HG03432 (cell line): ENCODE results near the gene DCC.
"Not testable (repeated sequence)": the region's sequence is repeated elsewhere in the genome, so short reads cannot be mapped to it uniquely, and the experiment has no call there.

Experiments used
- ATAC-seq: cut with Tn5 transposase; IDR thresholded peaks from one replicate; pipeline ENCODE4 v1.9.1; 2021; ENCODE audit warnings: mild to moderate bottlenecking, moderate library complexity; ENCODE audit not compliant: unreplicated experiment

The DCC gene

GRCh38 chr18:52345428-52345827 lies 5.4 kb downstream of the DCC start:
- no peak for ATAC-seq

DNA sequence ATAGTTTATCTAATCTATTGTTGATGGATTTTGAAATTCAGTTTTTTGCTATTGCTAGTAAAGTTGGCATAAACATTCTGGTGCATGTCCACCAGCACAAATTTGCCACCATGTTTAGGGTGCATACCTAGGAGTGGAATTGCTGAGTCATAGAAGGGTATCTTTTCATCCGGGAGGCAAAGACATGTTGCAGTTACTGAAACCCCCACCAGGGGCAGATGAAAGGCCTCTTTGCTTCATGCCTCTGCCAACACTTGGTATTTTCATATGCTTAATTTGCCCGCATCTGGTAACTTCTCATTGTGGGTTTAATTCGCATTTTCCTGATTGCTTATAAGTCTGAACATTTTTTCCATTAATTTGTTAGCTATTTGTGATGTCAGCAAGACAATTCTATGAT lies 8.2 kb downstream of the DCC start:
- ATAC-seq, result peak; percentile 43

DNA sequence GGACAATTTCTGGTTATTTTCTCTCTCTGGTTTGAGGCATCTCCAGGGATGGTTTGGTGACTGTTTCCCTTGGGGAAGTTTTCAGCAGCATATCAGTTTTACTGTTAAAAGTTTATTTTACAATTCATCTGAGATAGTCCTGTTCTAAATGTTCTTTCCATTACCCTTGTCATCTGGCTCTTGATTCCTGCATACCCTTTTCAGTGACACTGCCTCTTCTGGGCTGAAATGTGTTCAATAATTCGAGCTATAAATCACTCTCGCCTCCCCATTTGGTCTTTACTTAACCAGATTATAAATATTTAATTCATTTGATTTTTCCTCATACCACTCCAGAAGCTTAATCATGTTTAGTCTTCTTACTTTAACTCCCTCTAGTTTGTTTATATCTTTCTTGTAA lies 9.5 kb downstream of the DCC start:
- ATAC-seq, result no peak

GRCh38 chr18:52352920-52353319 lies 12.9 kb downstream of the DCC start:
- no peak for ATAC-seq

- no peak for ATAC-seq
These were observed 13.6 kb downstream of the DCC start for GRCh38 chr18:52353589-52353988.

DNA sequence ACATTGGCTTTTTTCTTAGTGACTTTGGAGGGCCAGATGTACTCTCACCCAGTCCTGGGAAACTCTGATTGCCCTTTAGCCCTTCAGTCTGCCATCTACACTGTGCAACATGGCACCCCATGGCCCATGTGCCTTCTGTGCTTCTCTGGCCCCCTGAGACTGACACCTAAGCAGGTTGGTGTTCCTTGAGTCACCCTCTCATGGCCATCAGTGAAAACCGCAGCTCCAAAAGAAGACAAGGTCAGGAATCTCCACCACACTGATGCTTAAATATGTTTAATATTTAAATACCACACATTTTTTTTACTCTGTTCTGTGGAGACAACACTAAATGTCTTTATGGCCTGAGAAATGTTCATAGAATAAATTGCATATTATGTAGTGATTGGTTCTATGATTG lies 23.9 kb downstream of the DCC start:
- no peak for ATAC-seq

- not testable (repeated sequence) for ATAC-seq
These were observed 26.9 kb downstream of the DCC start for GRCh38 chr18:52366851-52367250.

- ATAC-seq, result no peak
These were observed 28.2 kb downstream of the DCC start for GRCh38 chr18:52367953-52368742.

GRCh38 chr18:52370841-52371240 lies 30.8 kb downstream of the DCC start:
- ATAC-seq, result no peak

- ATAC-seq, result no peak
These were observed 36.1 kb downstream of the DCC start for GRCh38 chr18:52376104-52376503.

DNA sequence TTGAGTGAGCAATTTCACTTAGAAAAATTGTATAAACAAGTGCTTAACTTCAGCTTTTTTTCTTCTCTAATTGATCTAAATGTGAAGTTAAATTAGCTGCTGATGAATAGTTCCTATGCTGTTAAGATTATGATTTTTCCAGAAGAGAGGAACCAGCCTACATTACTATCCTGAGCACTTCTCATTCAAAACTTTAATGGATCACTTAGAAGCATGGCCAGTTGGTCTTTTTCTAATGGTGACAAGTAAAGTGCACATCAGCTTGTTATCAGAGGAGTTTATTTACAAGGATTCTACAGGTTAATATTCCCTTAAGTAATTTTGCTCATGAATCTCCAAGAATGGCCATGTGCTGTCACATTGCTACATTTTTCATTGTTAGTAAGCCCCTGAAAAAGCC lies 37.1 kb downstream of the DCC start:
- ATAC-seq, result no peak

- ATAC-seq, result no peak
These were observed 46.3 kb downstream of the DCC start for GRCh38 chr18:52386306-52386705.

GRCh38 chr18:52387175-52387574 lies 47.2 kb downstream of the DCC start:
- no peak for ATAC-seq

- peak; percentile 66 for ATAC-seq
These were observed 52.0 kb downstream of the DCC start for GRCh38 chr18:52391810-52392559.

DNA sequence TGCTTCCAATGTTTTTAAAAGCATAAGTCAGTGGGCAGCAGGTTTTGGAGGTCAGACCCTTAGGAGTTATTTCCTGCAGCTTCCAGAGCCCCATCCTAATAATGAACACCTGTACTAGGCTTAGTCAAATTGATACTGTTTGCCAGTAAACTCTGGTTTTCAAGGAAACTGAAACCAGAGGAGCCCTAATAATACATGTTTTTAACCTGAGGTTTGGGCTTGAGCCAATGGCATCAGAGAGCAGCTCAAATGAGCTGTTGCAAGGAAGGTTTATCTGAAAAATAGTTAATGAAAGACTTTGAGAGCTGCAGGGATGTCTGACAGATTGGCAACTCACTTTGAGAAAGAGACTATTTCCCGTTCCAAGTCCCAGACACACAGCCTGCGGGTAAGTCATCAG lies 54.6 kb downstream of the DCC start:
- peak; percentile 57 for ATAC-seq

- ATAC-seq, result peak; percentile 71
These were observed 55.3 kb downstream of the DCC start for GRCh38 chr18:52395146-52395852.

DNA sequence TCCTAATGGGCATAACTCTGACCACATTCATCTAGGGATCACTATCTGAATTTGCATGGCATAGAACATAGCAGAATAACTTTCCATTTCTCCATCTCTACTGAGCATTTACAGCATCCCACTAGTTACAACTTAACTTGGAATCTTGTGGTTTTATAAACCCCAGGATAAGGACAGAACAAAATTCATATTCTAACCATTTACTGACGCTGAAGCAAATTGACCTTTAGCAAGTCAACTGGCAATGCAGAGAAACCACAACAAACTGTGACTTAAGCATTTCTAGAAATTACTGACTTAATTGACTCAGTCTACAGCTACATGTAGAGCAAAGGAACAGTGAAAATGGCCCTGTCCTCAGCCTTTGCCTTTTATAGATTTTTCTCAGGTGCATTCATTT lies 61.2 kb downstream of the DCC start:
- no peak for ATAC-seq

DNA sequence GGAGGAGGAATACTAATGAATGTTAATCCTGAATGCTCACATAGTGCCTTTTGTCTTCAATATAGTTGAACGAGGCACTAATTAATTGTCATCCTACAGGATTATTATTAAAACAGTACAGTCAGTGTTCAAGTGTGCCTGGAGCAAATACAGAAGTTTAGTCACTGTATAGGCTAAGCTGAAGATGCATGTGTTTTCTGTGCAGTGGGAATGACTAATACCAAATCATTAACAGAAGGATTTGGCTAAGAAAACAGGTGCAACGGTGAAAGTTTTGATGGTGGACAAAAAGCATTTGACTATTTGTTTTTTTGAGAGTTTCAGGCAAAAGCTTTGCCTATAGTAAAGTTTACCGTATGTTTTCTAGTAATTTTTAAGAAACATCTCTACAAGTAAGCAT lies 62.8 kb downstream of the DCC start:
- ATAC-seq, result no peak

GRCh38 chr18:52403291-52404021 lies 63.5 kb downstream of the DCC start:
- ATAC-seq, result no peak

- ATAC-seq, result no peak
These were observed 68.9 kb downstream of the DCC start for GRCh38 chr18:52408800-52409302.

GRCh38 chr18:52409727-52410126 lies 69.7 kb downstream of the DCC start:
- ATAC-seq, result peak; percentile 100
